MM.1S (cell line): ENCODE results near the gene ZNF778.
"Not testable (repeated sequence)": the region's sequence is repeated elsewhere in the genome, so short reads cannot be mapped to it uniquely, and the experiment has no call there.

Source experiments
- DNase-seq: peaks from one replicate; pipeline ENCODE4 v3.0.0-alpha.2; 2015
- H2AFZ ChIP-seq: fragments of 300-600 bp; sonication (generic); 2 replicates; pipeline ENCODE4 v1.6.0; 2016; ENCODE audit warnings: antibody characterized with exemption, low read length
- H3F3A ChIP-seq: fragments of 300-600 bp; sonication (generic); 2 replicates; pipeline ENCODE4 v1.6.1; 2016; ENCODE audit warnings: mild to moderate bottlenecking, antibody characterized with exemption, low read length, moderate library complexity, mixed read lengths; ENCODE audit not compliant: insufficient read depth
- H3K27ac ChIP-seq: fragments of 300-600 bp; sonication (generic); 2 replicates; pipeline ENCODE4 v1.5.1; 2016; ENCODE audit warnings: mild to moderate bottlenecking, low read length
- H3K27me3 ChIP-seq: fragments of 300-600 bp; sonication (generic); replicated peaks from 2 replicates; pipeline ENCODE4 v1.6.0; 2016; ENCODE audit warnings: low read length; ENCODE audit not compliant: insufficient read depth
- H3K36me3 ChIP-seq: fragments of 300-600 bp; sonication (generic); replicated peaks from 2 replicates; pipeline ENCODE4 v1.6.1; 2016; ENCODE audit warnings: mild to moderate bottlenecking, low read length, mixed read lengths; ENCODE audit not compliant: insufficient read depth
- H3K4me1 ChIP-seq: fragments of 300-600 bp; sonication (generic); 2 replicates; pipeline ENCODE4 v1.6.1; 2016; ENCODE audit warnings: low read length, mixed read lengths
- H3K4me2 ChIP-seq: fragments of 300-600 bp; sonication (generic); 2 replicates; pipeline ENCODE4 v1.6.0; 2016; ENCODE audit warnings: low read depth, low read length
- H3K4me3 ChIP-seq: fragments of 300-600 bp; sonication (generic); 2 replicates; pipeline ENCODE4 v1.5.1; 2016; ENCODE audit warnings: low read length, mixed read lengths
- H3K79me2 ChIP-seq: fragments of 300-600 bp; sonication (generic); 2 replicates; pipeline ENCODE4 v1.6.1; 2016; ENCODE audit warnings: mixed run types, low read length, mixed read lengths
- H3K9ac ChIP-seq: fragments of 300-600 bp; sonication (generic); 2 replicates; pipeline ENCODE4 v1.6.1; 2016; ENCODE audit warnings: low read length, mixed read lengths
- H3K9me2 ChIP-seq: fragments of 300-600 bp; sonication (generic); replicated peaks from 2 replicates; pipeline ENCODE4 v1.6.1; 2016; ENCODE audit warnings: mild to moderate bottlenecking, low read length, mixed read lengths; ENCODE audit not compliant: insufficient read depth
- H3K9me3 ChIP-seq: fragments of 300-600 bp; sonication (generic); replicated peaks from 2 replicates; pipeline ENCODE4 v1.6.1; 2016; ENCODE audit warnings: mild to moderate bottlenecking, low read length, mixed read lengths; ENCODE audit not compliant: insufficient read depth
- H4K20me1 ChIP-seq: fragments of 300-600 bp; sonication (generic); 2 replicates; pipeline ENCODE4 v1.6.1; 2016; ENCODE audit warnings: mild to moderate bottlenecking, low read length, moderate library complexity, mixed read lengths; ENCODE audit not compliant: insufficient read depth
- CTCF ChIP-seq: fragments of 300-600 bp; sonication (generic); IDR thresholded peaks from 2 replicates; pipeline ENCODE4 v1.5.1; 2016; ENCODE audit warnings: antibody characterized with exemption, low read length, mixed read lengths
- EZH2 ChIP-seq: fragments of 300-600 bp; sonication (generic); optimal IDR thresholded peaks from 2 replicates; pipeline ENCODE3; 2017; ENCODE audit warnings: low read depth, mild to moderate bottlenecking, antibody characterized with exemption, low read length, mixed read lengths
- EZH2phosphoT487 ChIP-seq: fragments of 300-600 bp; sonication (generic); IDR thresholded peaks from 2 replicates; pipeline ENCODE4 v1.6.1; 2018; ENCODE audit warnings: antibody characterized with exemption, low read length

ZNF778 gene

GRCh38 chr16:89257281-89257731 lies 39.8 kb downstream of the ZNF778 start:
- Histone ChIP-seq H3K36me3 (no peaks in the 10 kb centered on the region), H3K27me3 (0 out of 2 replicates have a peak, but pooled peaks cover 3% of the 10 kb centered on the region), H3K4me1 (no peaks in the 10 kb centered on the region), H3K9me2 (no peaks in the 10 kb centered on the region), H3K79me2 (no peaks in the 10 kb centered on the region), H3K4me3 (no peak overlapping the region), H3K27ac (no peak overlapping the region), H3F3A (no peaks in the 10 kb centered on the region), H3K4me2 (no peak overlapping the region), H3K9ac (no peak overlapping the region), H2AFZ (no peak overlapping the region), H3K9me3 (no peaks in the 10 kb centered on the region), H4K20me1 (no peaks in the 10 kb centered on the region)
- no peak for DNase-seq
- no peak for TF ChIP-seq EZH2
- no peak for TF ChIP-seq EZH2phosphoT487
- no peak for TF ChIP-seq CTCF

DNA sequence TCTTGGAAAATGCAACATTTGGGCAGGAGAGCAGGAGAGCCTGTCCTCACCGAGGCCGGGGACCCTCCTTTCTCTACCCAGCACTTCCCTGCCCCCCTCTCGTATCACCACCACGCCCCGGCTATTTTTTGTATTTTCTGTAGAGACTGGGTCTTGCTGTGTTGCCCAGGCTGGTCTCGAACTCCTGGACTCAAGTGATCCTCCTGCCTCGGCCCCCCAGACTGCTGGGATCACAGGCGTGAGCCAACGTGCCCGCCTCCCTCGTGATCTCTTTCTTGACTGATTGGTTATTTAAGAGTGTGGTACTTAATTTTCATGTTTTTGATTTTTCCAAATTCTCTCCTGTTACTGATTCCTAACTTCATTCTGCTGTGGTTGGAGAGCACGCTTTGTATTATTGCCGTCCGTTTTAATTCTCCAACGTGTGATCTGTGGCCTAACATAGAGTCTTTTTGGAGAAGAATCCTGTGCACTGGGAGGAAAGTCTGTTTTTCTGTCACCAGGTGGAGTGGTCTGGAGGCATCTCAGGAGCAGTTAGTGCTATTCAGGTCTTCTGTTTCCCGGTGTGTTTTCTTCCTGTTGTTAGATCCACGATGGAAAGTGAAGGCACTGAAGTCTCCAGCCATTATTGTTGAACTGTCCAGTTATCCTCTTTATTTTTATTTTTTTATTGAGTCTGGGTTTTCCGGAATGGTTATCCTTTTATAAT lies 40.4 kb downstream of the ZNF778 start:
- H3K27ac ChIP-seq = no peak overlapping the region
- no peaks in the 10 kb centered on the region for H3F3A ChIP-seq
- DNase-seq = no peak
- TF ChIP-seq EZH2phosphoT487 (no peak), CTCF (no peak)
- H3K4me2 ChIP-seq = no peak overlapping the region
- no peak overlapping the region for H3K4me3 ChIP-seq
- H3K4me1 ChIP-seq = no peaks in the 10 kb centered on the region
- 0 out of 2 replicates have a peak, but pooled peaks cover 3% of the 10 kb centered on the region for H3K27me3 ChIP-seq
- H4K20me1 ChIP-seq = no peaks in the 10 kb centered on the region
- no peak overlapping the region for H2AFZ ChIP-seq
- no peaks in the 10 kb centered on the region for H3K79me2 ChIP-seq
- no peak overlapping the region for H3K9ac ChIP-seq
- no peaks in the 10 kb centered on the region for H3K36me3 ChIP-seq
- H3K9me2 ChIP-seq = no peaks in the 10 kb centered on the region
- H3K9me3 ChIP-seq = no peaks in the 10 kb centered on the region

DNA sequence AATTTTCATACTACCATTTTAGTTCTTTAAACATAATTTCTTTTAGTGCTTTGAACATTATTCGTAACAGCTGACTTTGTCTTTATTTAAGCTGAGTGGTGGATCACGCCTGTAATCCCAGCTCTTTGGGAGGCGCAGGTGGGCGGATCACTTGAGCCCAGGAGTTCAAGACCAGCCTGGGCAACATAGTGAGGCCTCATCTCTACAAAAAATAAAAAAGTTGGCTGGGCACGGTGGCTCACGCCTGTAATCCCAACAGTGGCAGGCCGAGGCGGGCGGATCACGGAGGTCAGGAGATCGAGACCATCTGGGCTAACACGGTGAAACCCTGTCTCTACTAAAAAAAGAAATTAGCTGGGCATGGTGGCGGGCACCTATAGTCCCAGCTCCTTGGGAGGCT lies 42.4 kb downstream of the ZNF778 start:
- not testable (repeated sequence) for H2AFZ ChIP-seq

DNA sequence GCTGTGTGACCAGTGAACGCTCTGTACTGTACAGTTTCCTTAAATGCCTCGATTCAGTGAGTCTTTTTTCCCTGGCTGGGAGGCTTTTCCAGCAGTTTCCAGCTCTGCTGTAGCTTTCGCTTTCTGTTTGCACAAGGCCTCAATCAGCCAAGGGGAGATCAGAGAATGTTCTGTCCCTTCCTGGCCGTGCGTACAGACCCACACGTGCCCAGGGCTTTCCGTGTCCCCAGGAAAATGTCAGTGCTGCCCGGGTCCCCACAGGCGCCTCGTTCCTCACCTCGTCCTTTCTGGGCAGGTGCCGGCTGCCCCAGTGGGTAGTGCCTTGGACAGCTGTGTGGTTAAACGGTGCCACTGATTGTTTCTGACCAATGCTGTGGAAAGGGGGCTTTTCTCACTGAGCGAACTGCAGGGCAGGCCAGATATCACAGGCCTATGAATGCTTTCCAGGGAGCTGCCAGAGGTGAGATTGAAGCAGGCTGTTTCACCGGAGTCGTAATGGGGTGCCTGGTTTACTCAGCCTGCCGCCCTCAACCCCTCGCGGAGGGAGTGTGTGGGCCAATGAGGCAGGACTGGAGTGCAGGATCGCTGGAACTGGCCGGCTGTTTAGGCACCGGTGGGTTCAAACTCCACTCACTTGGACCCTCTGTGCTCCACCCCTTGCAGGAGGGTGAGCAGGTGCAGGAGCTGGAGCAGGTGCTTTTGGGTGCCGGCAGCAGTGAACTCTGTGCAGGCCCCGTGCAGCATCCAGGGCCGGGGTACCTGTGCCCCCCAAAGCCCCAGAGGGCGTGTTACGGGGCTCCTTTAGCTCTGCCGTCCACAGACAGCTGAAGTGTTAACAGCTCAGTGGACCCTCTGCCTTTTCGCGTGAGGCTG lies 44.4 kb downstream of the ZNF778 start:
- H3K9me2 ChIP-seq = no peaks in the 10 kb centered on the region

More for the DNA sequence above, 42.4 kb downstream of the ZNF778 start:
- H3K27me3 ChIP-seq, H3K4me2 ChIP-seq, H3F3A ChIP-seq, H3K9me3 ChIP-seq, H3K9ac ChIP-seq, H4K20me1 ChIP-seq, H3K79me2 ChIP-seq, DNase-seq, H3K4me1 ChIP-seq, H3K27ac ChIP-seq, H3K9me2 ChIP-seq, H3K4me3 ChIP-seq, H3K36me3 ChIP-seq: not testable (repeated sequence)

More for the DNA sequence above, 44.4 kb downstream of the ZNF778 start:
- no peak overlapping the region for H2AFZ ChIP-seq
- H3K9me3 ChIP-seq = no peaks in the 10 kb centered on the region
- no peak overlapping the region for H3K27ac ChIP-seq
- H3K4me3 ChIP-seq = no peak overlapping the region
- no peaks in the 10 kb centered on the region for H4K20me1 ChIP-seq
- no peaks in the 10 kb centered on the region for H3K79me2 ChIP-seq
- H3F3A ChIP-seq = no peaks in the 10 kb centered on the region
- H3K36me3 ChIP-seq = no peaks in the 10 kb centered on the region
- H3K27me3 ChIP-seq = no peaks in the 10 kb centered on the region
- DNase-seq = no peak
- H3K4me2 ChIP-seq = no peak overlapping the region
- H3K4me1 ChIP-seq = no peaks in the 10 kb centered on the region
- H3K9ac ChIP-seq = no peak overlapping the region
- no peak for TF ChIP-seq EZH2
- no peak for TF ChIP-seq EZH2phosphoT487
- TF ChIP-seq CTCF = no peak
